ENCODE results near the gene RMRP.

DNA sequence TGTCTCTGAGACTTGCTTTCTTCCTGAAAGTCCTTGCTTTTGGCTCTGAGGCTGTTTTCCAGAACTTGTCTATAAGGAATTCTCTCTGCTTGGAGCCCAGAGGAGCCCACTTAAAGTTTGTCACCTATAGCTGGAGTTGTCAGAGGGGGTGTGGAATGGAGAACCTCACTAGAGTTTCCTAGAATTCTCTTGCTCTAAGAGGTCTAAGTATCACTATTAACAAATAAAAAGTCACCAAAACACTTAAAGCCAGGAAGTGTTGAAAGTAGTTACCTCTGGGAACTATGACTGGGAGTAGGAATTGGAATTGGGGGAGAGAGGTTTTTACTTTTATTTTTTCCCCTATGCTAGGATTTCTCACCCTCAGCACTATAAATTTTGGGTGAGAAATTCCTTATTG is 22.1 kb downstream of the RMRP start:
- no peak for TF ChIP-seq BHLHE40 (IDR thresholded peaks at IDR 0.05; ENCODE audit: low read depth, low read length)
- TF ChIP-seq, protein P1, sequence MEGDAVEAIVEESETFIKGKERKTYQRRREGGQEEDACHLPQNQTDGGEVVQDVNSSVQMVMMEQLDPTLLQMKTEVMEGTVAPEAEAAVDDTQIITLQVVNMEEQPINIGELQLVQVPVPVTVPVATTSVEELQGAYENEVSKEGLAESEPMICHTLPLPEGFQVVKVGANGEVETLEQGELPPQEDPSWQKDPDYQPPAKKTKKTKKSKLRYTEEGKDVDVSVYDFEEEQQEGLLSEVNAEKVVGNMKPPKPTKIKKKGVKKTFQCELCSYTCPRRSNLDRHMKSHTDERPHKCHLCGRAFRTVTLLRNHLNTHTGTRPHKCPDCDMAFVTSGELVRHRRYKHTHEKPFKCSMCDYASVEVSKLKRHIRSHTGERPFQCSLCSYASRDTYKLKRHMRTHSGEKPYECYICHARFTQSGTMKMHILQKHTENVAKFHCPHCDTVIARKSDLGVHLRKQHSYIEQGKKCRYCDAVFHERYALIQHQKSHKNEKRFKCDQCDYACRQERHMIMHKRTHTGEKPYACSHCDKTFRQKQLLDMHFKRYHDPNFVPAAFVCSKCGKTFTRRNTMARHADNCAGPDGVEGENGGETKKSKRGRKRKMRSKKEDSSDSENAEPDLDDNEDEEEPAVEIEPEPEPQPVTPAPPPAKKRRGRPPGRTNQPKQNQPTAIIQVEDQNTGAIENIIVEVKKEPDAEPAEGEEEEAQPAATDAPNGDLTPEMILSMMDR (conservative IDR thresholded peaks at IDR 0.05; ENCODE audit: low read depth, low read length), result no peak
- TF ChIP-seq RFX5 (IDR thresholded peaks at IDR 0.05; ENCODE audit: low read depth, low read length), result no peak
- TF ChIP-seq MXI1 (IDR thresholded peaks at IDR 0.05; ENCODE audit: borderline replicate concordance, low read depth, low read length), result no peak
- TF ChIP-seq SMC3 (IDR thresholded peaks at IDR 0.05; ENCODE audit: low read depth, low read length), result no peak
- TF ChIP-seq, protein P2, sequence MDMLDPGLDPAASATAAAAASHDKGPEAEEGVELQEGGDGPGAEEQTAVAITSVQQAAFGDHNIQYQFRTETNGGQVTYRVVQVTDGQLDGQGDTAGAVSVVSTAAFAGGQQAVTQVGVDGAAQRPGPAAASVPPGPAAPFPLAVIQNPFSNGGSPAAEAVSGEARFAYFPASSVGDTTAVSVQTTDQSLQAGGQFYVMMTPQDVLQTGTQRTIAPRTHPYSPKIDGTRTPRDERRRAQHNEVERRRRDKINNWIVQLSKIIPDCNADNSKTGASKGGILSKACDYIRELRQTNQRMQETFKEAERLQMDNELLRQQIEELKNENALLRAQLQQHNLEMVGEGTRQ (IDR thresholded peaks at IDR 0.05; ENCODE audit: low read depth, low read length), result no peak
- no peak for TF ChIP-seq POLR2A (IDR thresholded peaks at IDR 0.05; ENCODE audit: low read depth, low read length)
- no peak for TF ChIP-seq MAZ (IDR thresholded peaks at IDR 0.05; ENCODE audit: borderline replicate concordance, low read depth, low read length)
